DND-41 (cell line): ENCODE data around the gene SCRN2.
A peak's percentile ranks its signal among the peaks of the same experiment; 100 is the strongest.

ENCODE experiments used
- ATAC-seq: fragments of 200-7000 bp; cut with Tn5 transposase; 3 replicates; pipeline ENCODE4 v1.9.1; 2021; ENCODE audit warnings: low read depth; ENCODE audit not compliant: insufficient read depth
- DNase-seq: peaks from one replicate; pipeline ENCODE4 v3.0.0-alpha.2; 2020
- H2AFZ ChIP-seq: 2 replicates; pipeline ENCODE4 v1.6.0; 2012; ENCODE audit warnings: low read depth, low read length
- H3K27ac ChIP-seq: 2 replicates; pipeline ENCODE4 v1.5.1; 2012; ENCODE audit warnings: low read length, inconsistent platforms
- H3K27me3 ChIP-seq: fragments of 200-600 bp; sonication (generic); 2 replicates; pipeline ENCODE4 v1.6.0; 2012; ENCODE audit warnings: low read length, mild to moderate bottlenecking, inconsistent platforms; ENCODE audit not compliant: insufficient read depth, poor library complexity
- H3K36me3 ChIP-seq: 2 replicates; pipeline ENCODE4 v1.5.1; 2012; ENCODE audit warnings: low read length, inconsistent platforms; ENCODE audit not compliant: insufficient read depth
- H3K4me1 ChIP-seq: 2 replicates; pipeline ENCODE4 v1.5.1; 2012; ENCODE audit warnings: mild to moderate bottlenecking, low read length; ENCODE audit not compliant: insufficient read depth
- H3K4me2 ChIP-seq: 2 replicates; pipeline ENCODE4 v1.6.0; 2012; ENCODE audit warnings: mild to moderate bottlenecking, moderate library complexity, low read length, inconsistent platforms; ENCODE audit not compliant: insufficient read depth
- H3K4me3 ChIP-seq, 2 experiments: fragments of 200-600 bp in 1 of 2; shearing (Covaris generic) in 1 of 2; 2 replicates each; pipeline ENCODE4 v1.5.1; 2012 to 2016; ENCODE audit warnings: inconsistent platforms in 2 of 2, low read length in 2 of 2, mild to moderate bottlenecking in 2 of 2, low read depth in 1 of 2, moderate library complexity in 1 of 2
- H3K79me2 ChIP-seq: 2 replicates; pipeline ENCODE4 v1.6.0; 2012; ENCODE audit warnings: low read length, inconsistent platforms; ENCODE audit not compliant: insufficient read depth
- H3K9ac ChIP-seq: 2 replicates; pipeline ENCODE4 v1.6.0; 2012; ENCODE audit warnings: low read depth, mild to moderate bottlenecking, inconsistent platforms, low read length, moderate library complexity
- H3K9me3 ChIP-seq: 2 replicates; pipeline ENCODE4 v1.5.1; 2012; ENCODE audit warnings: low read length, moderate library complexity, mild to moderate bottlenecking, inconsistent platforms; ENCODE audit not compliant: insufficient read depth, severe bottlenecking
- H4K20me1 ChIP-seq: 2 replicates; pipeline ENCODE4 v1.6.0; 2012; ENCODE audit warnings: low read length; ENCODE audit not compliant: insufficient read depth
- EZH2 ChIP-seq: IDR thresholded peaks from 3 replicates; pipeline ENCODE4 v1.6.1; 2012; ENCODE audit warnings: borderline replicate concordance, low read depth, mild to moderate bottlenecking, moderate library complexity, low read length, inconsistent platforms; ENCODE audit not compliant: severe bottlenecking
- TF ChIP-seq, protein P1 (sequence below): IDR thresholded peaks from 2 replicates; pipeline ENCODE4 v1.5.1; 2012; ENCODE audit warnings: borderline replicate concordance, low read length, moderate library complexity, mild to moderate bottlenecking; ENCODE audit not compliant: poor library complexity, severe bottlenecking; ENCODE audit errors: extremely low read depth

The SCRN2 gene

DNA sequence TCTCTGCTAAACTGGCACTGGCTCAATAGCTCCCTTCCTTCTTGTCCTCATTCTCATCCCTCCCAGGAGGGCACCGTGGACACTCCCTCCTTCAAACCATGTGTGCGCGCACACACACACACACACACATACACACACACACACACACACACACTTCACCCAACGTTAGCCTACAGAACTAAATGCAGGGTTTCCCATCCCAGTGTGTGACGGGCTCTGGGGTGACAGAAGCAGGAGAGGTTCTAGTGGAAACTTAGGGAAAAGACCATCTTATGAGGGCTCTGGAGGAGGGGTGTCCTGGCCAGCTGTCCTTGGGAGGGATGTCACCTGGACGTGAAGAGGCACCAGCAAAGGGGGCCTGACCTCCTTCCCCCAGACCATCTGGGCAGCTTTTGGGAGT is 39.2 kb downstream of the SCRN2 start:
- Histone ChIP-seq H3K36me3 (peaks cover 3% of the 10 kb centered on the region; the same call in 1 of the 2 replicates), H3K4me1 (no peaks in the 10 kb centered on the region), H3K27ac (no peak overlapping the region), H4K20me1 (peaks cover 4% of the 10 kb centered on the region; the same call in 1 of the 2 replicates), H3K9ac (no peak overlapping the region), H2AFZ (no peak overlapping the region), H3K79me2 (no peaks in the 10 kb centered on the region), H3K4me2 (no peak overlapping the region), H3K9me3 (no peaks in the 10 kb centered on the region), H3K4me3 (no peak overlapping the region), H3K27me3 (no peaks in the 10 kb centered on the region)
- no peak for DNase-seq
- TF ChIP-seq, protein P1, sequence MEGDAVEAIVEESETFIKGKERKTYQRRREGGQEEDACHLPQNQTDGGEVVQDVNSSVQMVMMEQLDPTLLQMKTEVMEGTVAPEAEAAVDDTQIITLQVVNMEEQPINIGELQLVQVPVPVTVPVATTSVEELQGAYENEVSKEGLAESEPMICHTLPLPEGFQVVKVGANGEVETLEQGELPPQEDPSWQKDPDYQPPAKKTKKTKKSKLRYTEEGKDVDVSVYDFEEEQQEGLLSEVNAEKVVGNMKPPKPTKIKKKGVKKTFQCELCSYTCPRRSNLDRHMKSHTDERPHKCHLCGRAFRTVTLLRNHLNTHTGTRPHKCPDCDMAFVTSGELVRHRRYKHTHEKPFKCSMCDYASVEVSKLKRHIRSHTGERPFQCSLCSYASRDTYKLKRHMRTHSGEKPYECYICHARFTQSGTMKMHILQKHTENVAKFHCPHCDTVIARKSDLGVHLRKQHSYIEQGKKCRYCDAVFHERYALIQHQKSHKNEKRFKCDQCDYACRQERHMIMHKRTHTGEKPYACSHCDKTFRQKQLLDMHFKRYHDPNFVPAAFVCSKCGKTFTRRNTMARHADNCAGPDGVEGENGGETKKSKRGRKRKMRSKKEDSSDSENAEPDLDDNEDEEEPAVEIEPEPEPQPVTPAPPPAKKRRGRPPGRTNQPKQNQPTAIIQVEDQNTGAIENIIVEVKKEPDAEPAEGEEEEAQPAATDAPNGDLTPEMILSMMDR, result no peak
- no peak for TF ChIP-seq EZH2
- no peak for ATAC-seq

DNA sequence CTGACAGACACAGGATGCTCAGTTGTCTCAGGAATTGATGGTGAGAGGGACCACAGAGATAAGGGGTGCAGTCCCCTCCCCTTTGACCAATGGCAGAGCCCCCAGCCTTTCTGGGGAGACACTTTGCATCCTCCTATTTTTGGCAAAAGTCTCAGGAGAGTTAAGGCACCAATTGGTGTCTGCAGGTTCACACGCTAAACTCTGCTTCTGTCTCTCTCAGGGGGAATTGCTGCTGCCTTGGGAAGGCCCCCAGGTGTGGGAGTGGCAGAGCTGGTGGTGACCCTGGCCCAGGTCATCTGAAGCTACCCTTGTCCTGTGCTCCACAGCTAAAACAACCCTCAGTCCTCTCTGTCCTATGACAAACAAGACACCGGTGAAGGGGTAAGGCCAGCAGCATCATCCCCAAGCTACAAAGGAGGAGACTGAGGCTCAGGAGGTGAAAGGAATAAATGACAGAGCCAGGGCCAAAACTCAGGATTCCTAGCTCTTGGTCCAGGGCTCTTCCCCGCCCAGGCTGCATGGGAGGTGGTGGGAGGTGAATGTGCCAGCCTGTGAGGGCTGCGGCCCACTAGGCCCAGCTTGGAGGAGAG is 39.8 kb downstream of the SCRN2 start:
- H3K79me2 ChIP-seq, result no peaks in the 10 kb centered on the region
- ATAC-seq, result no peak
- H3K4me2 ChIP-seq, result no peak overlapping the region

DNA sequence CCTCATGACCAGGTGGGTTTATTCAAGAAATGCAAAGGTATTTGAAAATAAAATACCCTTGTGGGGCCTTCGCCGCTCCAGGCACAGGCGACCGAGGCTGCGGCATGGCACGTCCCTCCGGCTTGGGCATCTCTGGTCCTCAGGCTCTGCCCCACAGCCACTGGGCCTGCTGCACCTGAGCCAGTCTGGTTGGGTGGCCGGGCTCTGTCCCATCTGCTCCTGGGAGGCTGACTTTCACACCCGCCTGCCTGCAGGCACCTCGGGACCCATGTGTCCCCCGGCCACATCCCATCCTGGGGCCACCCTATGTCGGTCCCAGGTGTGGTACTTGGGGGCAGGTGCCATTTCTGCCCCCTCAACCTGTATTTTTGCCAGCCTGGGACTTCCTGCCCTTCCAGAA is 40.4 kb downstream of the SCRN2 start:
- Histone ChIP-seq H2AFZ (no peak overlapping the region), H3K4me1 (no peaks in the 10 kb centered on the region), H3K27me3 (no peaks in the 10 kb centered on the region), H3K79me2 (no peaks in the 10 kb centered on the region), H3K4me3 (no peak overlapping the region), H4K20me1 (peaks cover 4% of the 10 kb centered on the region; the same call in 1 of the 2 replicates), H3K9me3 (no peaks in the 10 kb centered on the region), H3K36me3 (no peaks in the 10 kb centered on the region), H3K9ac (no peak overlapping the region), H3K4me2 (no peak overlapping the region), H3K27ac (no peak overlapping the region)
- no peak for DNase-seq
- TF ChIP-seq, protein P1, result no peak
- no peak for TF ChIP-seq EZH2
- ATAC-seq, result no peak

More for the DNA sequence above, 39.8 kb downstream of the SCRN2 start:
- no peak for TF ChIP-seq EZH2
- Histone ChIP-seq H3K9ac (no peak overlapping the region), H2AFZ (no peak overlapping the region), H3K9me3 (no peaks in the 10 kb centered on the region), H3K27ac (no peak overlapping the region), H3K27me3 (no peaks in the 10 kb centered on the region), H3K4me1 (no peaks in the 10 kb centered on the region), H4K20me1 (peaks cover 4% of the 10 kb centered on the region; the same call in 1 of the 2 replicates), H3K4me3 (no peak overlapping the region), H3K36me3 (no peaks in the 10 kb centered on the region)
- DNase-seq, result no peak

DNA sequence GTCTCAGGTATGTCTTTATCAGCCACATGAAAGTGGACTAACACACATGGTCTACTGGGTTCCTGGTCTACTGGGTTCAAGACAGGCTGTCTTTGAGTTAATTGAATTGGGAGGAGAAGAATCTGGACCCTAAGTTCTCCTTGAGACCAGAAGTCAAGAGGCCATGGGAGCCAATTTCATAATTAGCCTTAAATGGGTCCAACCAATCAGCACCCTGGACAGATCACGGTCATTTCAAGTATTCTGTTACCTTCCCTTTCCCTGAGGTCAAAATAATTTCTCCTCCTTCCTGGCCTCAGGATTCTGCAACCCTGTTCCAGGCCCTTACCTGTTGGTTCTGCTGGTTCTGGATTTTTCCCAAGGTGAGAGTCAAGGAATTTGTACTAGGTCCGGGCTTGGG is 43.3 kb downstream of the SCRN2 start:
- DNase-seq (peak; percentile 17), ATAC-seq (no peak)
- Histone ChIP-seq H3K79me2 (no peaks in the 10 kb centered on the region), H3K27ac (no peak overlapping the region), H3K4me1 (no peaks in the 10 kb centered on the region), H2AFZ (no peak overlapping the region), H3K4me3 (no peak overlapping the region), H3K27me3 (peaks cover 10% of the 10 kb centered on the region), H3K9me3 (no peaks in the 10 kb centered on the region), H3K36me3 (no peaks in the 10 kb centered on the region), H3K4me2 (no peak overlapping the region), H4K20me1 (peaks cover 4% of the 10 kb centered on the region; the same call in 1 of the 2 replicates), H3K9ac (no peak overlapping the region)
- TF ChIP-seq EZH2, result no peak
- TF ChIP-seq, protein P1, result no peak
